HCT116 (cell line): ENCODE data around the gene ANKRA2. TPM values are rescaled to one million over a fixed set of nuclear protein-coding genes. Genes with fewer than 3 reads are reported as not detected.

Experiments used
- ATAC-seq: fragments of 200-7000 bp; cut with Tn5 transposase; 2 replicates; pipeline ENCODE4 v1.9.1; 2020; ENCODE audit warnings: mild to moderate bottlenecking, moderate library complexity
- BruUV-seq: library from RNA; stranded (reverse); fragments of 400-500 nt; replicated peaks from 2 replicates; lab custom pipeline; 2021; lab: Mats Ljungman, UMichigan
- CTCF ChIA-PET: fragments of 300-600 bp; sonication (Branson Sonifier 250); formaldehyde crosslinking; loops from one replicate; lab custom pipeline; 2021; ENCODE audit warnings: antibody characterized with exemption; lab: Charles Lee
- POLR2A ChIA-PET: fragments of 300-600, 350-600 bp; sonication (Branson Sonifier 250); formaldehyde crosslinking; loops from one replicate; lab custom pipeline; 2021; ENCODE audit warnings: antibody characterized with exemption; lab: Charles Lee
- RAD21 ChIA-PET, 2 experiments: fragments of 300-600 bp; sonication (Branson Sonifier 250); formaldehyde crosslinking; loops; one replicate each; lab custom pipeline; 2023; ENCODE audit warnings: low total read pairs in 2 of 2; ENCODE audit not compliant: uncharacterized antibody in 2 of 2, unreplicated experiment in 2 of 2, low non-redundant PET in 1 of 2; lab: Charles Lee
- DNase-seq: peaks from one replicate; pipeline ENCODE4 v3.0.0-alpha.2; 2010; ENCODE audit warnings: low read depth, low spot score
- H2AFZ ChIP-seq: fragments of 200-600 bp; shearing (Covaris generic), sonication (generic); 2 replicates; pipeline ENCODE4 v1.6.1; 2017; ENCODE audit warnings: low read depth, mixed run types, mixed read lengths, antibody characterized with exemption, low read length; ENCODE audit not compliant: poor library complexity, severe bottlenecking
- H3K27ac ChIP-seq: 2 replicates; pipeline ENCODE4 v1.5.1; 2012; ENCODE audit warnings: low read depth, low read length
- H3K27me3 ChIP-seq: fragments of 200-600 bp; sonication (generic); 2 replicates; pipeline ENCODE4 v1.6.1; 2016; ENCODE audit warnings: mixed run types, low read length, mixed read lengths; ENCODE audit not compliant: insufficient read depth
- H3K36me3 ChIP-seq, 2 experiments: fragments of 200-500 bp in 1 of 2; fragments of 200-600 bp in 1 of 2; sonication (Bioruptor generic) in 1 of 2; sonication (generic) in 1 of 2; 2 replicates each; pipeline versions ENCODE4 v1.5.1 to v1.6.1; 2014 to 2016; ENCODE audit warnings: low read length in 2 of 2, inconsistent platforms in 1 of 2, mixed read lengths in 1 of 2, mixed run types in 1 of 2; ENCODE audit not compliant: insufficient read depth in 2 of 2, control insufficient read depth in 1 of 2
- H3K4me1 ChIP-seq, 2 experiments: fragments of 200-600 bp in 1 of 2; sonication (generic) in 1 of 2; 2 replicates each; pipeline versions ENCODE4 v1.5.1 to v1.6.1; 2012 to 2017; ENCODE audit warnings: low read length in 2 of 2, inconsistent platforms in 1 of 2, mild to moderate bottlenecking in 1 of 2, mixed read lengths in 1 of 2, mixed run types in 1 of 2, moderate library complexity in 1 of 2; ENCODE audit not compliant: insufficient read depth in 2 of 2, control insufficient read depth in 1 of 2
- H3K4me2 ChIP-seq: fragments of 200-600 bp; sonication (generic); 2 replicates; pipeline ENCODE4 v1.6.1; 2017; ENCODE audit warnings: mixed run types, low read length, mixed read lengths
- H3K4me3 ChIP-seq, 2 experiments: fragments of 200-600 bp in 1 of 2; sonication (generic) in 1 of 2; replicated peaks in 1 of 2; 2 replicates each; pipeline ENCODE4 v1.5.1; 2011 to 2016; ENCODE audit warnings: low read length in 2 of 2, control low read depth in 1 of 2, low read depth in 1 of 2, mild to moderate bottlenecking in 1 of 2, mixed read lengths in 1 of 2, mixed run types in 1 of 2
- H3K79me2 ChIP-seq: fragments of 200-600 bp; sonication (generic); 2 replicates; pipeline ENCODE4 v1.6.1; 2017; ENCODE audit warnings: mild to moderate bottlenecking, mixed run types, low read length, moderate library complexity, mixed read lengths; ENCODE audit not compliant: insufficient read depth
- H3K9ac ChIP-seq: fragments of 200-600 bp; sonication (generic); 2 replicates; pipeline ENCODE4 v1.6.1; 2016; ENCODE audit warnings: low read length, mixed read lengths
- H3K9me2 ChIP-seq: fragments of 200-600 bp; sonication (generic), shearing (Covaris generic); 2 replicates; pipeline ENCODE4 v1.6.1; 2017; ENCODE audit warnings: mixed run types, mild to moderate bottlenecking, moderate library complexity; ENCODE audit not compliant: insufficient read depth
- H3K9me3 ChIP-seq, 2 experiments: fragments of 200-500 bp in 1 of 2; fragments of 200-600 bp in 1 of 2; sonication (Bioruptor generic) in 1 of 2; sonication (generic) in 1 of 2; 2 replicates each; pipeline ENCODE4 v1.6.1; 2014 to 2017; ENCODE audit warnings: low read length in 2 of 2, mixed read lengths in 2 of 2, inconsistent platforms in 1 of 2, low read depth in 1 of 2, mild to moderate bottlenecking in 1 of 2, mixed run types in 1 of 2, moderate library complexity in 1 of 2; ENCODE audit not compliant: control insufficient read depth in 1 of 2, insufficient read depth in 1 of 2
- H4K20me1 ChIP-seq: fragments of 200-600 bp; sonication (generic), shearing (Covaris generic); 2 replicates; pipeline ENCODE4 v1.6.1; 2017; ENCODE audit warnings: mixed run types, mild to moderate bottlenecking, moderate library complexity; ENCODE audit not compliant: insufficient read depth
- CBX3 ChIP-seq: IDR thresholded peaks from 2 replicates; pipeline ENCODE4 v1.6.1; 2012; ENCODE audit warnings: low read depth
- EGR1 ChIP-seq: IDR thresholded peaks from 2 replicates; pipeline ENCODE4 v1.6.1; 2012; ENCODE audit warnings: low read depth
- ELF1 ChIP-seq: IDR thresholded peaks from 2 replicates; pipeline ENCODE4 v1.6.1; 2012; ENCODE audit warnings: low read depth, borderline replicate concordance
- EZH2phosphoT487 ChIP-seq: fragments of 200-600 bp; IDR thresholded peaks from 2 replicates; pipeline ENCODE4 v1.6.1; 2018; ENCODE audit warnings: antibody characterized with exemption, borderline replicate concordance
- POLR2A ChIP-seq: IDR thresholded peaks from 2 replicates; pipeline ENCODE4 v1.7.0; 2011; ENCODE audit warnings: borderline replicate concordance; ENCODE audit not compliant: insufficient read depth, insufficient read length; ENCODE audit errors: extremely low read depth
- POLR2AphosphoS5 ChIP-seq: IDR thresholded peaks from 2 replicates; pipeline ENCODE4 v1.6.1; 2011; ENCODE audit warnings: mild to moderate bottlenecking, low read depth, low read length, moderate library complexity
- TCF7L2 ChIP-seq: IDR thresholded peaks from 2 replicates; pipeline ENCODE4 v1.7.0; 2011; ENCODE audit warnings: borderline replicate concordance, inconsistent platforms; ENCODE audit not compliant: insufficient read depth, insufficient read length; ENCODE audit errors: extremely low read depth
- ZFX ChIP-seq: fragments of 450-650 bp; IDR thresholded peaks from 2 replicates; pipeline ENCODE4 v1.6.1; 2017
- intact Hi-C: fragments of 100-400 bp; cut with micrococcal nuclease; formaldehyde crosslinking; loops from 2 replicates; pipeline ENCODE4 v1.10.0; 2022
- total RNA-seq: library from RNA; stranded (reverse); gene quantifications from one replicate; pipeline ENCODE4 v1.2.1, GENCODE V29; 2021; ENCODE audit not compliant: unreplicated experiment
- TF ChIP-seq, protein P1 (sequence below): IDR thresholded peaks from 2 replicates; pipeline ENCODE4 v1.6.1; 2011; ENCODE audit warnings: mild to moderate bottlenecking, low read length, moderate library complexity; ENCODE audit not compliant: insufficient replicate concordance; ENCODE audit errors: extremely low read depth

ANKRA2 gene
- total RNA-seq, 1 experiment from 2014 or later = 17.0 TPM

DNA sequence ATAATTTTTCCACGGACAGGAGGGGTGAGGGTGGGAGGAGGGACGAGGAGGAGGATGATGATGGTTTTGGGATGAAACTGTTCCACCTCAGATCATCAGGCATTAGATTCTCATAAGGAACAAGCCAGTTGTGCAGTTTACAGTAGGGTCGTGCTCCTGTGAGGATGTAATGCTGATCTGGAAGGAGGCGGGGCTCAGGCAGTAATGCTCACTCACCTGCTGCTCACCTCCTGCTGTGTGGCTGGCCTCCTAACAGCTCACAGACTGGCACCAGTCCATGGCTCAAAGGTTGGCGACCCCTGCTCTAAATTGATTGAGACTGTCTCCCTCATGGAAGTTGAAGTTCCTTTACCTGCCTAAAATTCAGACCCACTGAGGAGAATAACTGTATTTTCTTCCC is 33.2 kb downstream of the ANKRA2 start (continued):
- no peak for TF ChIP-seq TCF7L2
- no peak for TF ChIP-seq POLR2AphosphoS5
- TF ChIP-seq, protein P1, sequence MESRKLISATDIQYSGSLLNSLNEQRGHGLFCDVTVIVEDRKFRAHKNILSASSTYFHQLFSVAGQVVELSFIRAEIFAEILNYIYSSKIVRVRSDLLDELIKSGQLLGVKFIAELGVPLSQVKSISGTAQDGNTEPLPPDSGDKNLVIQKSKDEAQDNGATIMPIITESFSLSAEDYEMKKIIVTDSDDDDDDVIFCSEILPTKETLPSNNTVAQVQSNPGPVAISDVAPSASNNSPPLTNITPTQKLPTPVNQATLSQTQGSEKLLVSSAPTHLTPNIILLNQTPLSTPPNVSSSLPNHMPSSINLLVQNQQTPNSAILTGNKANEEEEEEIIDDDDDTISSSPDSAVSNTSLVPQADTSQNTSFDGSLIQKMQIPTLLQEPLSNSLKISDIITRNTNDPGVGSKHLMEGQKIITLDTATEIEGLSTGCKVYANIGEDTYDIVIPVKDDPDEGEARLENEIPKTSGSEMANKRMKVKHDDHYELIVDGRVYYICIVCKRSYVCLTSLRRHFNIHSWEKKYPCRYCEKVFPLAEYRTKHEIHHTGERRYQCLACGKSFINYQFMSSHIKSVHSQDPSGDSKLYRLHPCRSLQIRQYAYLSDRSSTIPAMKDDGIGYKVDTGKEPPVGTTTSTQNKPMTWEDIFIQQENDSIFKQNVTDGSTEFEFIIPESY = no peak
- TF ChIP-seq EGR1 = no peak
- TF ChIP-seq EZH2phosphoT487 = no peak
- TF ChIP-seq, all 23 proteins: peak for 0

DNA sequence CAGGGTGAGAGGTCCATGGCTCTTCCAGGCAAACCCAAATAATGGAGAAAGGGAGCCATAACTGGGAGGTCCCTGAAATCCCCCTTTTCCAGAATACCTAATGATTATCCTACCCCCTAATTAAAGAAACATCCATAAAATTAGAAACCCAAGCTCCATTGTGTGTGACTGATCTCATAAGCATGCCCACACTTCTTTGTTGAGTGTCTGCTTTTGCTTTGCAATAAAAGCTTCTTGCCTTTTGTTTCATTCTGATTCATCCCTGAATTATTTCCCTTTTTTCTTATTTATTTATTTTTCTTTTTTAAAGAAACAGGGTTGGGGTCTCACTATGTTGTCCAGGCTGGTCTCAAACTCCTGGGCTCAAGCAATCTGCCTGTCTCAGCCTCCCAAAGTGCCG is 34.1 kb downstream of the ANKRA2 start:
- H3K9ac ChIP-seq = no peak overlapping the region
- no peak overlapping the region for H3K4me2 ChIP-seq
- DNase-seq = no peak
- H3K9me3 ChIP-seq = peaks cover 3 to 4% of the 10 kb centered on the region in 2 experiments; a peak in 1 of 4 replicates
- intact Hi-C loops = loop anchor here (10.0 kb wide), 2 partner anchors 607 to 1757 kb away; no protein-coding TSS in a partner anchor
- H3K4me3 ChIP-seq = no peak overlapping the region
- H3K36me3 ChIP-seq = no peaks in the 10 kb centered on the region
- H3K27me3 ChIP-seq = no peaks in the 10 kb centered on the region
- no peak overlapping the region for H2AFZ ChIP-seq
- no TSS peak for BruUV-seq
- TF ChIP-seq ELF1 = no peak
- no peak for TF ChIP-seq CBX3
- TF ChIP-seq POLR2A = no peak
- no peak for TF ChIP-seq ZFX
- TF ChIP-seq, all 23 proteins: peak for 0
- H4K20me1 ChIP-seq = no peaks in the 10 kb centered on the region
- POLR2A ChIA-PET = no interaction called here
- no peak overlapping the region for H3K27ac ChIP-seq
- 0 out of 4 replicates have a peak, but pooled peaks cover 0 to 3% of the 10 kb centered on the region in 2 experiments for H3K4me1 ChIP-seq
- no peaks in the 10 kb centered on the region for H3K9me2 ChIP-seq
- CTCF ChIA-PET = no interaction called here
- H3K79me2 ChIP-seq = no peaks in the 10 kb centered on the region
- ATAC-seq = no peak
- RAD21 ChIA-PET = no interaction called here
